ENCODE data around the gene GJA3.

- no peak for TF ChIP-seq POLR2A (IDR thresholded peaks at IDR 0.05)
- TF ChIP-seq, protein P1, sequence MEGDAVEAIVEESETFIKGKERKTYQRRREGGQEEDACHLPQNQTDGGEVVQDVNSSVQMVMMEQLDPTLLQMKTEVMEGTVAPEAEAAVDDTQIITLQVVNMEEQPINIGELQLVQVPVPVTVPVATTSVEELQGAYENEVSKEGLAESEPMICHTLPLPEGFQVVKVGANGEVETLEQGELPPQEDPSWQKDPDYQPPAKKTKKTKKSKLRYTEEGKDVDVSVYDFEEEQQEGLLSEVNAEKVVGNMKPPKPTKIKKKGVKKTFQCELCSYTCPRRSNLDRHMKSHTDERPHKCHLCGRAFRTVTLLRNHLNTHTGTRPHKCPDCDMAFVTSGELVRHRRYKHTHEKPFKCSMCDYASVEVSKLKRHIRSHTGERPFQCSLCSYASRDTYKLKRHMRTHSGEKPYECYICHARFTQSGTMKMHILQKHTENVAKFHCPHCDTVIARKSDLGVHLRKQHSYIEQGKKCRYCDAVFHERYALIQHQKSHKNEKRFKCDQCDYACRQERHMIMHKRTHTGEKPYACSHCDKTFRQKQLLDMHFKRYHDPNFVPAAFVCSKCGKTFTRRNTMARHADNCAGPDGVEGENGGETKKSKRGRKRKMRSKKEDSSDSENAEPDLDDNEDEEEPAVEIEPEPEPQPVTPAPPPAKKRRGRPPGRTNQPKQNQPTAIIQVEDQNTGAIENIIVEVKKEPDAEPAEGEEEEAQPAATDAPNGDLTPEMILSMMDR (IDR thresholded peaks at IDR 0.05) = no peak
Observed at GRCh38 chr13:20173116-20173746, 12.4 kb upstream of the GJA3 start.
